COLO668 (cell line): Measurements from ENCODE around the gene TUBGCP2.

Experiments
- DNase-seq: peaks from one replicate; lab custom pipeline; 2025; ENCODE audit not compliant: unreplicated experiment; lab: John Stamatoyannopoulos, UW

The TUBGCP2 gene

DNA sequence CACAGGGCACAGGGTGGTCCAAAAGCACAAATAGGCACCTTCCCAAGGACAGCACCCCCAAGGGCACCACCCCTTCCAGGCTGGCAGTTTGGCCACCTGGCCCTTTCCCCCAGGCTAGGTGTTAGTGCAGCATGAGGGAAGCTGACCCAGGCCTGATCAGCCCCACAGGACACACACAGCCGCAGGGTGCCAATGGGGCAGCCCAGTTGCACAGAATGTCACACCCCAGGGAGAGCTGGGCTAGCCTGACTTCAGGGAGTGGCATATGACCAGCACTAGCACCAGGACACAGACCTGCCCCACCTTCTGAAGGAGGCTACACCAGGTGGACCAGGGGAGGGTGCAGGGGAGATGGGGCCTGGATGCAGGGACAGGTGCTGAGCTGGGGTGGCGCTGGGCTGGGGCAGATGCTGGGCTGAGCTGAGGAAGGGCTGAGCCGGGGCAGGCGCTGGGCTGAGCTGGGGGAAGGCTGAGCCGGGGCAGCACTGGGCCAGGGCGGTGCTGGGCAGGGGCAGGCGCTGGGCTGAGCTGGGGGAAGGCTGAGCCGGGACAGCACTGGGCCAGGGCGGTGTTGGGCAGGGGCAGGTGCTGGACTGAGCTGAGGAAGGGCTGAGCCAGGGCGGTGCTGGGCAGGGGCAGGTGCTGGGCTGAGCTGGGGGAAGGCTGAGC is 28.1 kb downstream of the TUBGCP2 start:
- DNase-seq: no peak

- DNase-seq: no peak
Measured at GRCh38 chr10:133279326-133280226, 29.1 kb downstream of the TUBGCP2 start.

DNA sequence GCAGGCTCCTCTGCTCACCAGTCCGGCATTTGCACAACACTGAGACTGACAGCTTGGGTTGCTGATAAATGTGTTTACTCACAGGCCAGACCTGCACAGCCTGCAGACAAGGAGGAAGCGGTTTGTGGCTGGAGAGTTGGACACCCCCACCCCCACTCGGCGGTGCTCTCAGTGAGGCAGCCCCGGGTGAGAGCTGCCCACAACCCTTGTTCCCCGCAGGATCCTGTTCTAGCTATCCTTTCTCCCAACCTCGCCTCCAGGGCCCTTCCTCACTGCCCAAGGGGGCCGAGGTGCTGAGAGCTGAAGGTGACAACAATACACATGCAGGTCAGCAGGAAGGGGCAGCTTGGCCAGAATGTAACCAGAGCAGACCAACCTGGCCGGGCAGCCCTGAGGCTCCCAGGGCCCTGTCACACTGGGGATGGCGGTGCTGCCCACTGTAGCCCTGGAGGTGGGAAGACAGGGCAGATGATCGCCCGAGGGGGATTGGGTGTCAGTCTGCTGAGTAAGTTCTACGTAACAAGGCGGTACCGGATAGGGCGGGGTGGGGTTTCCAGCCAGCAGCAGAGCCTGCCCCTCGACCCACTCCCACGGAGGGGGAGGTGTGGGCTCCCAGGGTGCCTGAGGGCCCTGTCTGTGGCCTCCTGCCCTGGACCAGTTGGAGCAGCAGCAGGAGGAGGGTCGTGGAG is 30.0 kb downstream of the TUBGCP2 start:
- peak; percentile 63 for DNase-seq

DNA sequence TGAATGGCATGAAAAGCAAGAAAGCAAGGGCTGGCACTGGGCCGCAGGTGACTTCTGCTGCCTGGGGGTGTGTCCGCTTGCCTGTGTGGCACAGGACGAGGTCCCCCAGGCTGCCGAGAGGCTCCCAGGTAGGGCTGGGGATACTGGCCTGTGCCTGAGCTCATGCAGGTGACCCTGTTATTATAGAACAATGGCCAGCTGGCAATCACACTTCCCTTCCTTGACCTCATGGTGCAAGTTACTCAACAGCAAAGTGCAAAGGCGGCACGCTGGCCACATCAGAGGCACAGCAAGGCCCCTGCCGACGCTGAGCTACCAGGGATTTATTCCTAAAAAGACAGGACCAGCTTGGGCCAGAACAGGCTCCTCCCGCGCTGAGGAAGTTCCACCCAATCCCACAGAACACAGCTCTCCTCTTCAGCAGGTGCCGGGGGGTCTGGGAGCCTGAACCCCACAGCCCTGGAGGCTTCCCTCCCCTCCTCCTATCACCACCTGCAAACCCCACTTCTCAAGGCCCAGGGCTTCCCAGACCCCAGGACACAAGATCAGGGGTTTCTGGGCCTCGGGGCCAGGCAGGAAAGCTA is 30.6 kb downstream of the TUBGCP2 start:
- DNase-seq: peak; percentile 8

- DNase-seq: no peak
Measured at GRCh38 chr10:133277277-133277992, 31.2 kb downstream of the TUBGCP2 start.

DNA sequence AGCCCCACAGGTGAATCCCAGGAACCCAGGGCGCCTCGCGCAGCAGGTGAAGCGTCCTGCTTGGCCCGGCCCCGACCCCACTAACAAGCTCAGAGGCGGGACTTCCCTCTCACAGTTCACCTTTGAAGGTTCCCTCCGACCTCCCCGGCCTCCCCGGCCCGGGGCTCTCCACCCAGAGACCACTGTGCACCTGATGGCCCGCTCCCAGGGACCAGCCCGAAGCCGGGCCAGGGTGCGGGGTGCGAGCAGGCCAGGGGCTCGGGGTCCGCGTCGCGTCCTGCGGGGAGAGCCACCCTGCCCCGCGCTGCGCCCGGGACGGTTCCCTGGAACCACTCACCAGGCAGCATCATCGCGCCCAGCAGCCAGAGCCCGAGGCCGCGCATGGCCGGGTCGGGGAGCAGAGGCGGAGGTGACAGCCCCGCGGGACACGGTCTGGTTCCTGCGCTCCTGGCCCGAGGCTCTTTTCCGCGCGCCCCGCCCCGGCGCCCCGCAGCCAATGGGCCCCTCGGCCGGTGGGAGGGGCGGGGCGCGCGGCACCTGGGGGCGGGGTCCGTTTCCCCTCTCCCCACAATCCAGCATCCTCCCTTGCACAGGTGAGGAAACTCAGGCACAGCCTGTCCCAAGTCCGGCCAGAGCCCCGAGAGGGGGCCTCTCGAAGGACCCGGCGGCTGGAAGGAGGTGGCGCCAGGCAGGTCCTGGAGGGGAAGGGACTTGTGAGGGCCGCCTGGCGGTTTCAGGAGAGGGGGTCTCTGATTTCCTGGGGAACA is 32.1 kb downstream of the TUBGCP2 start, which contains the start of gene ADAM8:
Gene ADAM8, minus strand, starts transcription at position 434 of the 767 bp plus-strand sequence. Its CDS starts 51 bp downstream, at position 383.
- peak; percentile 51 for DNase-seq

- DNase-seq: no peak
Measured at GRCh38 chr10:133276100-133276434, 32.6 kb downstream of the TUBGCP2 start.

- DNase-seq: peak; percentile 7
Measured at GRCh38 chr10:133275684-133276092, 33.0 kb downstream of the TUBGCP2 start.

DNA sequence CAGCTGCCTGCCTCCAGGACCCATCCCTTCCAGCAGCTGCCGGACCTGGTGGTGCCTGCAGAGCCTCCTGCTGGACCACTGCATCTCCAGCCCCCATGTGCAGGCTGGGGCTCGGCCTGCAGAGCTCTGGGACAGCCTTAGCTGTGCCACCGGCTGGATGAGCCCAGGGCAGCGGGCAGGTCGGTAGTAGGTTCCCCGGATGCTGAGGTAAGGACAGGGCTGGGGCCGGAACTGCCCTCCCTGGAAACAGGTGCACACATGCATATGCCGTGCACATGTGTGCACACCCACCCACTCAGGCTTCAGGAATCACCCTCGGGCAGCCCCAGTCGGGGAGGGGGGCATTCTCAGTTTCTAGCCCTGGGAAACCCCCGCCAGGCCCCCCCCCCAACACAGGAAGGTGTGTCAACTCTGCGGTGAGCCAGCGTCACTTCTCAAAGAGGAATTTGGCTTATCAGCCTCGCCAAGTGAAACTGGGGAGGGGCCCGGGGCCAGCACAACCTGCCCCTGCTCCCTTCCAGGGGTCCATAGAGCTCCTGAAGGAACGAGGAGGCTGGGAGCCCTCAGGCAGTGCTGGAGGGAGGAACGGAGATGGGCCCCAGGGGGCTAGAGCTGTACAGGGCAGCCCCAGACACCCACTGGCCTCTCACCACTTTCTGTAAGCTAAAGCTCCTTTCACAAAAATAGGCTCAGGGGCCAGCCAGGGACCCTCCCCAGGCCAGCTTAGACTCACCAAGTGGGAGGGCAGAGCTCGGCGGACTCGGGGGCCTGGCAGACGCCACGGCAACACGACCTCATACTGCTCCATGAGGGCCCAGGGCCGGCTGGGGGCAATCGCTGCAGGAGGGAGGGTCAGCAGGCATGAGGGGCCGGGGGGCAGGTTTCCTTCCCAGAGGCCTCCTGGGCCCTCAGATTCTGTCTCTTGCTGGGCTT is 33.7 kb downstream of the TUBGCP2 start:
- DNase-seq: no peak

GRCh38 chr10:133273534-133274143 is 35.0 kb downstream of the TUBGCP2 start:
- peak; percentile 8 for DNase-seq

DNA sequence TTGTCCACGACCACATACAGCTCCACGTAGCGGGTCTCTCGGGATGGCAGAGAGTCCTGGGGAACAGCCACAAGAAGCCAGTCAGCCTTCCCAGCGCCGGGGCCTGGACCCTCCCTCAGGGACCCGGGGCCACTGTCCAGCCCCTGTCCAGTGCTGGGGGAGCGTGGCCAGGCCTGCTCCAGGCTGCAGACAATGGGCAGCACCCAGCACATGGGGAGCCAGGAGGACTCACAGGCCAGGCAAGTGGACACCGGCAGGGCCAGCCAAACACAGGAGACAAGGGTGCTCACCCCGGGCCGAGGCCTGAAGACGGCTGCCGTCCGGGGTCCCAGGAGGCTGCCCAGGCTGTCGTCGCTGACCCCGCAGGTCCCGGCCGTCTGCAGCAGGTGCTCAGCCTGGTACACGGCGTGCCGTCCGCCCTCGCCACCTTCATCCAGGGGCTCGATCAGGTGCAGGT is 35.7 kb downstream of the TUBGCP2 start:
- no peak for DNase-seq

DNA sequence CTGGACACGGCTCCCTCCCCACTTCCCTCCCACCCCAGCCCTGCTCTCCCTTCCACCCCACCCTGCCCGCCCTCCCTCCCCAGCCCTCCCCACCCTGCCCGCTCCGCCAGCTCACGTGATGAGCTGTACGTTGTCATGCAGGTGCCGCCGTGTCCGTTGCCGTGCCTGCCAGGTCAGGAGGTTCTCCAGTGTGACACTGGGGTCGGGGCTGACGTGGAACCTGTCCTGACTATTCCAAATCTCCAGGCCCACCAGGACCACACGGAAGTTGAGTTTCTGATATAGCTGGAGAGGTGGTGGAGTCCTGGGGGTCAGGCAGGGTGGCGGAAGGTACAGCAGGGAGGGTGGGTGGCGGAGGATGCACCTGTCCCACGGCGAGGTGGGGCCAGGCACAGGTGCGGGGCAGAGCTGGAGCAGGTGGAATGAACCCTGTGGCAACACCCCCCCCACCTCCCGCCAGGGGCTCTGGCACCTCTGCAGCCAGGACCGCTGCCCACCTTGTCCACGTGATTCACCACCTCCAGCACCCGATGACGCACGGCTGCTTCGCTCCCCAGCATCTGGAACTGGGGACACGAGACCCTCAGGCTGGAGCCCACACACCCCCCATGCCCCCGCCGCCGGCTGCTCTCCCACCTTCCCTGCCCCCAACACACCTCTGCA is 36.2 kb downstream of the TUBGCP2 start:
- no peak for DNase-seq

DNA sequence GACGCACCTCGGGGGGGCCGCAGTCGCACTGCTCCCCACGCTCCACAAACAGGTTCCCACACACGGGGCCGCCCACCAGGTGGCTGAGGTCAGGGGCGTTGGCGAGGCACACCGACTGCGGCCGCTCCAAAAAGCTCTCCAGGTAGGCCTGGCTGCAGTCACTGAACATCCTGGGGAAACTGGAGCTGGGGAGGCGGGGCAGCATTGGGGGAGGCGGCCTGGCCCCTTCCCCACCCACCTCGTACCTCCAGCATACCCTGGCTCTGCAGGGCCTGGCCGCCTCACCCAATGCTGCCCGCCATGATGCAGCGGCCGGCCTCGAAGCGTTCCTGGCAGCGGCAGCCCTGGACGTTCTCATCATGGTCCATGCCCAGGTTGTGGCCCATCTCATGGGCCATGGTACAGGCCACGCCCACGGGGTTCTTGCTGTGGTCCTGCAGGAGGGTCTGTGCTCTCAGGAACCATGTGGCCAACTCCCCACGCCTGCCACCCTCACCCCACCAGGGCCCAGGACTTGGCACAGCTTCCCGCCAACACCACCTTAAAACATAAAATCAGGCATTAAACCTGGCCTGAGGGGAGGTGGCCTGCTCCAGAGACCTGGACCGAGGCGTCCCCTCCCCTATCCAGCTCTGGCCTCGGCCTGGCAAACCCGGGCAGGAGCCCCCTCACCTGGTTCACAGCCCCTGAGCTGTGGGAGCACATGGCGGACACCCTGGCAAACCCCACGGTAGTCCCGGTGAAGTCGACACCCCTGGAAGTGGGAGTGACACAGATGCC is 37.0 kb downstream of the TUBGCP2 start:
- DNase-seq: no peak

GRCh38 chr10:133270773-133271297 is 37.8 kb downstream of the TUBGCP2 start:
- no peak for DNase-seq

DNA sequence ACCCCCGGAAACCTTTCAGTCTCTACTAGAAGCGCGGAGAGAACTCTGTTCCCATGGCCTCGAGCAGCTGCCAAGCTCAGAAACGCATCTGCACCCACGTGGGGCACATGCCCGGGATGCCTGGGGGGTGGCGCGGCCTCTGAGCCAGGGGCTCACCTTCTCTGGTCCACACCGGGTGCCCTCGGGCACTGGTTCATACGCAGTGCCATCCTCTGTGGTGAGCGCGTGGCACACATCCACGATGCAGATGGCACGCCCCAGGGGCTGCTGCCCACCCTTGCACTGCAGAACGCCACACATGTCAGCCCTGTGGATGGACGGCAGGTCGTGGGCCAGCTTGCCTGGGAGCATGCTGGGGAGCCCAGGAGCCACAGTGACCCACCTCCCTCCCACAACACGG is 38.5 kb downstream of the TUBGCP2 start:
- no peak for DNase-seq

GRCh38 chr10:133269367-133269766 is 39.3 kb downstream of the TUBGCP2 start:
- DNase-seq: no peak

DNA sequence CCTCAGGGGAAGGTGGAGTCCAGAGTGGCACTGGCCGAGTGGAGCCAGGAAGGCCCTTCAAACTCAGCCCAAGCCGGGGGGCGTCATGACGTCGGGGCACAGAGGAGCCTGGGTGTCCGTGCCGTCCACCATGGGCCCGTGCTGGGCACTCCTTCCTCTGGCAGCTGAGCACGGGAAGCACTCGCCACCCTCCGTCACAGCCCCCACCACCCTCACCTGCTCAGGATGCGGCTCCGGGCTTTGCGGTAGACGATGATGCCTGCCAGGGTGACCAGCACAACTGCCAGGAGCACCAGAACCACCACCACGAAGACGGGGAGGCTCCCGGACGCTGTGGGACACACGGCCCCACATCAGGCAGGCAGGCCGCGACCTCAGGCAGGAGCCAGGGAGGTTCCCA is 40.1 kb downstream of the TUBGCP2 start:
- DNase-seq: no peak
